GM19238 (cell line): ENCODE results near the gene FEM1C.
"Not testable (repeated sequence)": the region's sequence is repeated elsewhere in the genome, so short reads cannot be mapped to it uniquely, and the experiment has no call there.

ENCODE experiments used
- DNase-seq: peaks from one replicate; pipeline ENCODE4 v3.0.0; 2011; ENCODE audit warnings: low spot score; ENCODE audit not compliant: insufficient read length

FEM1C gene

DNA sequence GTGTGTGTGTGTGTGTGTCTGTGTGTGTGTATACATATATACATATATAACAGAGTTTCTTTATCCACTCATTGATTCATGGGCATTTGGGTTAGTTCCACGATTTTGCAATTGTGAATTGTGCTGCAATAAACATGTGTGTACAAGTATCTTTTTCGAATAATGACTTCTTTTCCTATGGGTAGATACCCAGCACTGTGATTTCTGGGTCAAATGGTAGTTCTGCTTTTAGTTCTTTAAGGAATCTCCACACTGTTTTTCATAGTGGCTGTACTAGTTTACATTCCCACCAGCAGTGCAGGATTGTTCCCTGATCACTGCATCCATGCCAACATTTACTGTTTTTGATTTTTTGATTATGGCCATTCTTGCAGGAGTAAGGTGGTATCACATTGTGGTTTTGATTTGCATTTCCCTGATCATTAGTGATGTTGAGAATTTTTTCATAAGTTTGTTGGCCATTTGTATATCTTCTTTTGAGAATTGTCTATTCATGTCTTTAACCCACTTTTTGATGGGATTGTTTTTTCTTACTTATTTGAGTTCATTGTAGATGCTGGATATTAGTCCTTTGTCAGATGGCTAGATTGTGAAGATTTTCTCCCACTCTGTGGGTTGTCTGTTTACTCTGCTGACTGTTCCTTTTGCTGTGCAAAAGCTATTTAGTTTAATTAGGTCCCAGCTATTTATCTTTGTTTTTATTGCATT, 65.3 kb downstream of the FEM1C start:
- not testable (repeated sequence) for DNase-seq

DNA sequence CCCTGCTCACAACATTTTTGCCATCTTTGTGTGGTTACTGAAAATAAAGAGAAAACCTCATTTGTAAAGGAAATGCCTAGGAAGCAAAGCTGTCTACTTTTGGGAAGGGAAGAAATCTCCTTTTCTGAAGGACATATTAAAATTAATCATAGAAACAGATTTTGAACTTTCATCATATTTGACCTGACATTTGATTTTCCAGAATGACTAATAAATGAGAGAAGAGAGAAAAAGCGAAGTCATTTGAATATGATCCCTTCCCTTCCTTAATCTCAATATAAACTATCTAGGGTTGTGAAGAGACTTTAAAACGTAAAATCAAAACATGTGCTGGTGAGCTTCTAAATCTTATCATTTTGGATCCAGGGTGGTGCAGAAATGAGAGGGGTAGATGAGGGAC, 66.3 kb downstream of the FEM1C start:
- DNase-seq = no peak

DNA sequence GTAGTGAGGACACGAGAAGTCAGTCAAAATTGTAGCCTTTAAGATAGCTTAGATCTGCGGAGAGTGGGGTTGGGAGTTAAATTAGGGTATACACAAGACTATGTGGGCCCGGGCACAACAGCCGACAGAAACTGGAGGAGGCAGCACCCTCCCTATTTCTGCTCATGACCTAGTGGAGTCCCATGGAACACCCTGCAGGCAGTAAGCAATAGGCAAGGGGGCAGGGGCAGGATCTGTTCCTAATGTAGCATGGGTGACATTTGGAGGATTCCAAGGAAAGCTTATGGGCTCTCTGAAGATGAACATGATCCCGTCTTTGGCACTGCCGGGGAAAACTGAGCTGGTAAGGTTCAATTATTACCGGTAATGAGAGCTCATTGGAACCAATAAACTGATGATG, 67.0 kb downstream of the FEM1C start:
- no peak for DNase-seq

DNA sequence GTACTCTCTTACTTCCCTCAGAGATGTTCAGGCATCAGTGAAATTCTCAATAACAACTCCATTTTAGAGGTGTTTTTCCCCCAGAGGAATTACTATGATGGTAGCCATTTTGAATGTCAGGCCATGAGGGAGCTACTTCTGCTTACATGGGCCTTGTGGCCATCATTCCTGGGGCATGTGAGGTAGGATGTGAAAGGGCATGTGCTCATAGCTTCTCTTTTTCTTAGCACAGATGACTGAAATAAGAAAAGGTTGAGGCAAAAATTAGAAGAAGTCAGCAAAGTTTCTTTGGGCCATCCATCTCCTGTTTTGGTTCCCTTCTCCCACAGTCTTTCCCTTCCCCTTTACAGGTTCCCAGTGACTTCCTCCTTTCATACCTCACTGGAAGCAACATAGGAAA, 68.8 kb downstream of the FEM1C start:
- no peak for DNase-seq

DNA sequence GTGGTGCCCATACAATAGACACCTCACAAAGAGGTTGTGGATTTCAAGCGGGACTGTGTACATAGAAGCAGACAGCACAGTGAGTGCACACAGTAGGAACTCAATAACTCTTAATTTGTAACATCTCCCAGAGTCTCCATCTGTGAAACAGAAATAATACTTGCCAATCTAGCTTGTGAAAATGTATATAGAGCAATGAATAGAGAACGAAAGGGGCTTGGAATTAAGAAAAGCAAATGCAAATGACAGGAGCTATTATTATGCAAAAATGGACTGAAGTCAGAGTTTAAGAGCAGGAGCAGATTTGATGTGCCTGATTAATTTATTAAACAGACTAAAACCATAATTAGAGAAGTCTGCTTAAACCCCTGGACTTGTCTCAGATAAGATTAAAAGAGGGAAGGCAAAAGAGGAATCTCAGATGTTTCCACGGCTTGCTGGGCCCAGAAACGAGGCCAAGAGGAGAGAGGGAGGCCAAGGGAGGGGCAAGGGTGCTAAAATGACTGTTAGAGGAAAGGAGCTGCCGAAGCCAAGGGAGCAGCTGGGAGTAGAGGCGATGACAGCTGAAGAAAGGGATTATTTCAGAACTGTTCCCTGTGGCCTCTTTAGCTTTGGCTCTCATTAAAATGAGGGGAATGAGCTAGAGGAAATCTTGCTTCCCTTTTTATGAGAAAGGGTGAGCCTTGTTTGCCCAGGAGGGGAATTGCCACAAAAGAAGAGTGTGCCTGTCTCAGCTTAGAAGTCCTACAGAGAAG, 72.1 kb downstream of the FEM1C start:
- DNase-seq = no peak

DNA sequence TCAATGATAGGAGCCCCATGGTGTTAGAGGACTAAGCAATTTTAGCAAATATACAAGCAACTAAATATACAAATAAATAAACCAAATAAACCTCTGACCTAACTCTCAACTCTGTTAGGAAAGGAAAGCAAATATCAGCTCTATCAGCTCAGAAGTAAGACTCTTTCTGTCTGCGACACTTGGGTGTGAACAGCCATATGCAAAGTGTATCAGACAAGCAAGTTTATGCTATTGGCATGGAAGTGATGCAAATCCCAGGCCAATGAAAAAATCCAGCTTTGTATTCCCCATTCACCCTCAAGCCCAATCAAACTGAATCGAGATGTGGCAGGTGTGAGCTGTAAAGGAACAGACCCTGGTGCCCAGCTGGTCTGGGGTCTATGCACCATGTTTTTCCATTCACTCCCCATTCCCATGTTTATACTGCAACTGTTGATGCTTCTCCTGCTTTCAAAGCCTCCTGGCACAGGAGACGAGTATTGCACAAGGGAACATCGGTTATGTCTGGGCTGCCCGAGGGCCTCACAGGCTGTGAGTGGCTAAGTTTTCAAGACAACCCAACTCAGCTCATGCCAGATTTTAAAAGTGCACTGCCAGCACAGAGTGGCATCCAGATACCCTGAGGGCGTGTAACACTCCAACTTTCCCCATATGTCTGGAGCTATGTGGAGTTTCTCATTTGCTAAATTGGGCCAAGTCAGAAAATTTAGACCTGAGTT, 73.1 kb downstream of the FEM1C start:
- DNase-seq = no peak

DNA sequence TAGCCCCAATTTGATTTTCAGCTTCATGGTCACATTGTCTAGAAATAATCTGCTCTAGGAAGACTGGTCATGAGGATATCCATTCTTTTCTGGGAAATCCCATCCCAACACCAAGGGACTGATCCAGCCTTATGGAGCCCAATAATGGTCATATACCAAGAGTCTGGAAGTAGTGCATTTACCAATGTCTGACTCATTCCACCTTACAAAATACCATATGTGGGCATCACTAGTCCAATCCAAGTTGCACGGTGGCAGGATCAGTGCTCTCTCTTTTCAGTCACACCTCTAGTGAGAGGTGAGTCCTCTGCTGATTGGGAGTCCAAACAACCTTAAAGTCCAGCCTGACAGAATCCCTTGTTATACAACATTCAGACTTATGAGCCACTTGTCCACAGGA, 73.7 kb downstream of the FEM1C start:
- DNase-seq = no peak
